Breast epithelium (tissue), 3 donors: ENCODE data around the gene TTC39A.
"Not testable (repeated sequence)": the region's sequence is repeated elsewhere in the genome, so short reads cannot be mapped to it uniquely, and the experiment has no call there.

Experiments used
- POLR2A ChIP-seq: fragments of 450-650 bp; IDR thresholded peaks from one replicate; pipeline ENCODE4 v1.6.1; 2016; ENCODE audit warnings: antibody characterized with exemption, mild to moderate bottlenecking, moderate library complexity
- TF ChIP-seq, protein P1 (sequence below), 3 donors: fragments of 450-650 bp; IDR thresholded peaks; one replicate each; pipeline ENCODE4 v1.5.1; 2016 to 2017; ENCODE audit warnings: antibody characterized with exemption in 3 of 3, mild to moderate bottlenecking in 3 of 3, moderate library complexity in 3 of 3

DNA sequence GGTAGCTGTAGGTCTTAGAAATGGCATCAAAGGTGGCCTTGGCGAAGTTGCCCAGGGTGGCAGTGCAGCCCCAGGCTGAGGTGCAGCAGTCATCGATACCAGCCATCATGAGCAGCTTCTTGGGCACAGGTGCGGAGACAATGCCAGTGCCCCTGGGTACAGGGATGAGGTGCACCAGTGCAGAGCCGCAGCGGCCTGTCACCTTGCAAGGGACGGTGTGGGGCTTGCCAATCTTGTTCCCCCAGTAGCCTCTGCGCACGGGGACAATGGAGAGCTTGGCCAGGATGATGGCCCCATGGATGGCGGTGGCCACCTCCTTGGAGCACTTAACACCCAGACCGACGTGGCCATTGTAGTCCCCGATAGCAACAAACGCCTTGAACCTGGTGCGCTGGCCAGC is 79.6 kb downstream of the TTC39A start:
- TF ChIP-seq POLR2A, result not testable (repeated sequence)
- TF ChIP-seq, protein P1, sequence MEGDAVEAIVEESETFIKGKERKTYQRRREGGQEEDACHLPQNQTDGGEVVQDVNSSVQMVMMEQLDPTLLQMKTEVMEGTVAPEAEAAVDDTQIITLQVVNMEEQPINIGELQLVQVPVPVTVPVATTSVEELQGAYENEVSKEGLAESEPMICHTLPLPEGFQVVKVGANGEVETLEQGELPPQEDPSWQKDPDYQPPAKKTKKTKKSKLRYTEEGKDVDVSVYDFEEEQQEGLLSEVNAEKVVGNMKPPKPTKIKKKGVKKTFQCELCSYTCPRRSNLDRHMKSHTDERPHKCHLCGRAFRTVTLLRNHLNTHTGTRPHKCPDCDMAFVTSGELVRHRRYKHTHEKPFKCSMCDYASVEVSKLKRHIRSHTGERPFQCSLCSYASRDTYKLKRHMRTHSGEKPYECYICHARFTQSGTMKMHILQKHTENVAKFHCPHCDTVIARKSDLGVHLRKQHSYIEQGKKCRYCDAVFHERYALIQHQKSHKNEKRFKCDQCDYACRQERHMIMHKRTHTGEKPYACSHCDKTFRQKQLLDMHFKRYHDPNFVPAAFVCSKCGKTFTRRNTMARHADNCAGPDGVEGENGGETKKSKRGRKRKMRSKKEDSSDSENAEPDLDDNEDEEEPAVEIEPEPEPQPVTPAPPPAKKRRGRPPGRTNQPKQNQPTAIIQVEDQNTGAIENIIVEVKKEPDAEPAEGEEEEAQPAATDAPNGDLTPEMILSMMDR (IDR thresholded peaks at IDR 0.05), result not testable (repeated sequence)
